Tibial artery (tissue), 4 donors: ENCODE data around the gene ALKBH1.

Source experiments
- DNase-seq, 2 donors: peaks; one replicate each; pipeline ENCODE4 v3.0.0-alpha.2; 2019
- H3K27ac ChIP-seq, 2 donors: fragments of 200-600 bp; sonication (generic) in 1 of 2; 1 replicate in 1 of 2; 2 replicates in 1 of 2; pipeline ENCODE4 v1.5.1; 2018 to 2019; ENCODE audit warnings: mild to moderate bottlenecking in 1 of 2
- H3K27me3 ChIP-seq, 2 donors: fragments of 200-600 bp; sonication (generic) in 1 of 2; one replicate each; pipeline versions ENCODE4 v1.5.1 to v1.6.0; 2016 to 2019
- H3K36me3 ChIP-seq, 3 donors: fragments of 200-600 bp; sonication (generic) in 2 of 3; one replicate each; pipeline ENCODE4 v1.5.1; 2016 to 2019; ENCODE audit warnings: mild to moderate bottlenecking in 2 of 3
- H3K4me1 ChIP-seq, 4 donors: fragments of 200-600 bp; sonication (generic) in 2 of 4; 1 replicate in 3 of 4; 2 replicates in 1 of 4; pipeline ENCODE4 v1.5.1; 2016 to 2019
- H3K4me3 ChIP-seq, 2 donors: fragments of 200-600 bp; sonication (generic) in 1 of 2; 1 replicate in 1 of 2; 2 replicates in 1 of 2; pipeline ENCODE4 v1.5.1; 2018 to 2019; ENCODE audit warnings: mild to moderate bottlenecking in 2 of 2
- H3K9me3 ChIP-seq, 3 donors: fragments of 200-600 bp; sonication (generic) in 1 of 3; one replicate each; pipeline ENCODE4 v1.5.1; 2016 to 2019
- intact Hi-C: fragments of 100-400 bp; cut with DNase I; formaldehyde crosslinking; loops from one replicate; pipeline ENCODE4 v1.15.0; 2023; ENCODE audit warnings: low total_unique reads
- TF ChIP-seq, protein P1 (sequence below), 2 experiments: fragments of 200-600 bp in 1 of 2; fragments of 450-650 bp in 1 of 2; IDR thresholded peaks; one replicate each; pipeline ENCODE4 v1.5.1; 2017 to 2019; ENCODE audit warnings: antibody characterized with exemption in 2 of 2, mild to moderate bottlenecking in 1 of 2, moderate library complexity in 1 of 2

Gene ALKBH1

DNA sequence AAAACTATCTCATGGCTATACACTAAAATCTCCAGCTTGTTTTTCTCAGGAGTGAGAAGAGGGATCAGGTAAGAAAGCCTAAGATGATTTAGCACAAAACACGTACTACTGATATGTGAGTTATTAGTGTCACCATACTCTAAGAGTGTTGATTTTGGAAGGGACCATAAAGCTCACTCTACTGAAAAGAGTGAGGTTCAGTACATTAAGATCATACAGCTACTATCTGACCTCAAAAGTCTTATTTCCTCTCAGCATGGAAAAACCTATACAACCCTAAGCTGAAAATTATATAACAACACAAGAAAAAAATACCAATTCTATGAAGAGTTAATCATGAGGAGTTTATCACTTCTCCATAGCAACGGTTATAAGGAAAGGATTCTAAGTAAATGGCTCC, 33.6 kb upstream of the ALKBH1 start:
- H3K9me3 ChIP-seq = no peaks in the 10 kb centered on the region
- no peak for DNase-seq
- TF ChIP-seq, protein P1, sequence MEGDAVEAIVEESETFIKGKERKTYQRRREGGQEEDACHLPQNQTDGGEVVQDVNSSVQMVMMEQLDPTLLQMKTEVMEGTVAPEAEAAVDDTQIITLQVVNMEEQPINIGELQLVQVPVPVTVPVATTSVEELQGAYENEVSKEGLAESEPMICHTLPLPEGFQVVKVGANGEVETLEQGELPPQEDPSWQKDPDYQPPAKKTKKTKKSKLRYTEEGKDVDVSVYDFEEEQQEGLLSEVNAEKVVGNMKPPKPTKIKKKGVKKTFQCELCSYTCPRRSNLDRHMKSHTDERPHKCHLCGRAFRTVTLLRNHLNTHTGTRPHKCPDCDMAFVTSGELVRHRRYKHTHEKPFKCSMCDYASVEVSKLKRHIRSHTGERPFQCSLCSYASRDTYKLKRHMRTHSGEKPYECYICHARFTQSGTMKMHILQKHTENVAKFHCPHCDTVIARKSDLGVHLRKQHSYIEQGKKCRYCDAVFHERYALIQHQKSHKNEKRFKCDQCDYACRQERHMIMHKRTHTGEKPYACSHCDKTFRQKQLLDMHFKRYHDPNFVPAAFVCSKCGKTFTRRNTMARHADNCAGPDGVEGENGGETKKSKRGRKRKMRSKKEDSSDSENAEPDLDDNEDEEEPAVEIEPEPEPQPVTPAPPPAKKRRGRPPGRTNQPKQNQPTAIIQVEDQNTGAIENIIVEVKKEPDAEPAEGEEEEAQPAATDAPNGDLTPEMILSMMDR (IDR thresholded peaks at IDR 0.05) = no peak
- no peak overlapping the region for H3K4me3 ChIP-seq
- no peaks in the 10 kb centered on the region for H3K27me3 ChIP-seq
- intact Hi-C loops = no loop called here
- peaks cover 28 to 62% (median 45%) of the 10 kb centered on the region in 3 donors for H3K36me3 ChIP-seq
- no peaks in the 10 kb centered on the region for H3K4me1 ChIP-seq
- H3K27ac ChIP-seq = no peak overlapping the region

DNA sequence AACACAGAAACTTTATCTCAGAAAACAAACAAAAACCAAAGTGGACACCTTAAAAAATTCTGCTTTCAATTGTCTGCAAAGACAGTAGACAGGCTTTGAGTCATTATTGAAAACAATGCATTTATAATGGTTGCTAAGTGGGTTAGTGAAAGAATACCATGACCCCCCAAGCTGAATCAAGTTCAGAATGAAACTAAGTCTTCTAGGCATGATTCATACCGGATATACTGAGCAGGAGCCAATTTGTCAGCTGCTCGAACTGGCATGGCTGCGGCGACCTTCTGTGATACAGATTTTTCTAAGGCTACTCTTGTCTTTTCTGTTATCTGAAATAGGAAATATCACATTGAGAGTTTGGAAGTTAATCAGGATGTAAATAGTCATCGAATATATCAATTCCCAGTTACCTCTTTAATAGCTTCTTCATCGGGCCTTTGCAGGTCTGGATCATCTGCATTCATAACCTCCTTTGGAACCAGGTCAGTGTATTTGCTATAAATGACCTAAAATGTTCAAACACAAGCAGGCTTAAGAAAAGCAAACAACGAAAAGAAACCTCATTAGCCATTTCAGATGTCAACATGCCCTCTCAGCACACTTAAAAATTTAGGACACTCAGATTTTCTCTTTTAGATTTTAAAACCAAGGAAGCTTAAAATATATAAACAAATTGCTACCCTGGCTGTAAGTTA, 30.9 kb upstream of the ALKBH1 start:
- intact Hi-C loops = no loop called here
- H3K36me3 ChIP-seq = peaks cover 55 to 72% (median 63%) of the 10 kb centered on the region in 3 donors
- no peak overlapping the region for H3K4me3 ChIP-seq
- H3K9me3 ChIP-seq = no peaks in the 10 kb centered on the region
- no peaks in the 10 kb centered on the region for H3K4me1 ChIP-seq
- no peak for DNase-seq
- no peaks in the 10 kb centered on the region for H3K27me3 ChIP-seq
- H3K27ac ChIP-seq = no peak overlapping the region
- TF ChIP-seq, protein P1 (IDR thresholded peaks at IDR 0.05) = no peak

DNA sequence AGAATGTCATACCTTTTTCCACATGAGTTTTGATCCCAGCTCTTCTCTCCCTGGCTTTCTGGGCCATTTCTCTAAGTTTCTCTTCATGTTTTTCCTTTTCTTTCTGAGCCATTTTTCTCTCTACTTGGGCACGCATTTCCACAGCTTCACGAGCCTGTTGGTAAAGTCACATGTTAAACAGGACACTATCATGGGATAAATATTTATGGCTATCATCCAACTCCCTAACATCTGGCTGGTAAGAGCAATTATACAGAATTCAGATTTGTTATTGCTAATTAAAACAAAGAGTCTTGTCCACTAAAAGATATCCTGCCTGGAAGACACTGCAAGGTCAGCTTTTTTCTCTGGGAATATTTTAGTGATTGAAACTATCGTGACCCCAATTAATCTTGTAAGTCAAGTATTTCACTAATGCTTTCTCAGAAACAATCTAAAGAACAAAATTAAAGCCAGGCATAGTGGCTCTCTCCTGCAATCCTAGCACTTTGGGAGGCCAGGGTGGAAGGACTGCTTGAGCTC, 23.2 kb upstream of the ALKBH1 start:
- H3K4me1 ChIP-seq = no peaks in the 10 kb centered on the region
- intact Hi-C loops = no loop called here
- TF ChIP-seq, protein P1 (IDR thresholded peaks at IDR 0.05) = no peak
- DNase-seq = no peak
- H3K9me3 ChIP-seq = no peaks in the 10 kb centered on the region
- no peak overlapping the region for H3K4me3 ChIP-seq
- H3K27me3 ChIP-seq = no peaks in the 10 kb centered on the region
- no peak overlapping the region for H3K27ac ChIP-seq
- peaks cover 93 to 100% (median 100%) of the 10 kb centered on the region in 3 donors for H3K36me3 ChIP-seq

DNA sequence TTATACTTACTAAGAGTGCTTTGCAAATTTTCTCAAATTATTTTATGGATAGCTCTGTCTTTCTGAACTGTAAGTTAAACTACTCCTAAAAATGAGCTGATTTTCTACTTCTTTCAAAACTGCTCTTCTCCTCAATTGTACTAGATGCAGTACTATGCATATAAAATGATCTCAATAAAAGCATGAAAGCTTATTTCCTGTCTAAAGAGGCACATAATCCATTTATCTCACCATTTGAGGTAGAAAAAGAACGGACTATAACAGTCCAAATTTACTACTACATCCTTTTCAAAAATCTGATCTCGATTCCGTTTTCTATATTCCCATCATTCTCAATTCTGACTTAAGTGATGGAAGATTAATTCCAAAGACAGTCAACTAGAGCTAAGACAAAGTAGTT, 14.5 kb upstream of the ALKBH1 start:
- no peak overlapping the region for H3K27ac ChIP-seq
- no peaks in the 10 kb centered on the region for H3K27me3 ChIP-seq
- TF ChIP-seq, protein P1 (IDR thresholded peaks at IDR 0.05) = no peak
- DNase-seq = no peak
- intact Hi-C loops = no loop called here
- H3K4me1 ChIP-seq = no peaks in the 10 kb centered on the region
- peaks cover 81 to 100% (median 85%) of the 10 kb centered on the region in 3 donors for H3K36me3 ChIP-seq
- no peak overlapping the region for H3K4me3 ChIP-seq
- H3K9me3 ChIP-seq = no peaks in the 10 kb centered on the region

DNA sequence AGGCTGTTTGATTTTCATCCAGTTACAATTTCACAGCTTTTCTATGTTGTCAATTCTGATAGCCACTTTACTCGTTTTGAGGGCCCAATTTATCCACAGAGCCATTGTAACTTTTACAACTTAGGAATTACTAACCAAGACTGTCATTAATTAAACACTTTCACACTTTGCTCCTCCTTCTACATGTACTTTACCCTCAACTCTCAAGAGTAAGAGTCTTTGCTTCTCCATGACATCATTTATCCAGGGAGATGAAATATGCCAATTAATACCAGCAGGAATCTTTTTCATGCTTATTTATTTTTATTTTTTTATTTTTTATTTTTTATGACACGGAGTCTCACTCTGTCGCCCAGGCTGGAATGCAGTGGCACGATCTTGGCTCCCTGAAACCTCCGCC, 13.6 kb upstream of the ALKBH1 start:
- no peaks in the 10 kb centered on the region for H3K4me1 ChIP-seq
- no peaks in the 10 kb centered on the region for H3K27me3 ChIP-seq
- H3K36me3 ChIP-seq = peaks cover 81 to 100% (median 85%) of the 10 kb centered on the region in 3 donors
- H3K27ac ChIP-seq = no peak overlapping the region
- no peak overlapping the region for H3K4me3 ChIP-seq
- intact Hi-C loops = no loop called here
- DNase-seq = no peak
- TF ChIP-seq, protein P1 (IDR thresholded peaks at IDR 0.05) = no peak
- no peaks in the 10 kb centered on the region for H3K9me3 ChIP-seq
